NCI-H2196 (cell line): ENCODE measurements around the gene HPRT1.

Source experiments
- DNase-seq: peaks from one replicate; lab custom pipeline; 2025; ENCODE audit not compliant: unreplicated experiment; lab: John Stamatoyannopoulos, UW

The HPRT1 gene

GRCh38 chrX:134542485-134542884, 82.5 kb downstream of the HPRT1 start:
- peak; percentile 4 for DNase-seq

DNA sequence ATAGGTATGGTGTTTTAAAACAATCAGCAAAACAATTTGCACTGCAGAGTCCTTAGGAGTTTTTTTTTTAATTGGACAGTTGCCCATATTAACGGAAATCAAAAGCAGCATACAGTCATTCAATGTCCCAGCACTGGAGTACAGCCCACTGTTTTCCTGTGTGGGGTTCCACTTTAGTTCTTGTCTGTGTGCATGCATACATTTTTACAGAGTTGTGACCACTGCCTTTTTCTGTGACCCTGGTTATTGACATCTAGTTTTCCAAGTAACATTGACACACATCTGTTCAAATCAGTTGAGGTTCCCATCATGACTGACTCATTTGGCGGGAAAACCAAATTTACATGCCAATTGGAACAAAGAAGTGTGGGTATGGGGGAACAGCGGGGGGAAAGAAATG, 83.3 kb downstream of the HPRT1 start:
- no peak for DNase-seq

DNA sequence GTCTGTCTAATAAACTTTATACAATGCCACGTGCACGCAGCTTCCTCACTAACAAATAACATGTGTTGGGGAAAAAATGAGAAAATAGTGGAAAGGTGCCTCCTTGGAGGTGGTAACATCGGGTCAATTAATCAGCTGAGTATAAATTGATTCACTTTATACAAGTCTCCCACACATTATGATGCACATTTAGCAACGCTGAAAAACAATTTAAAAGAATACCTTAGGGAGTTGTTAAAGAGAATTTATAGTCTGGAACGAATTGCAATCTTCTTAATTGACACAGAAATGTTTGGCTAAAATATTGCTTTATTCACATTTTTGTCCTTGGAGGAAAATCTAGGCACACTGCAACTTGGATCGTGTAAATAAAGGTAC, 84.2 kb downstream of the HPRT1 start:
- DNase-seq = no peak

GRCh38 chrX:134544513-134545151, 84.7 kb downstream of the HPRT1 start:
- no peak for DNase-seq

GRCh38 chrX:134545510-134545909, 85.5 kb downstream of the HPRT1 start:
- DNase-seq = no peak

DNA sequence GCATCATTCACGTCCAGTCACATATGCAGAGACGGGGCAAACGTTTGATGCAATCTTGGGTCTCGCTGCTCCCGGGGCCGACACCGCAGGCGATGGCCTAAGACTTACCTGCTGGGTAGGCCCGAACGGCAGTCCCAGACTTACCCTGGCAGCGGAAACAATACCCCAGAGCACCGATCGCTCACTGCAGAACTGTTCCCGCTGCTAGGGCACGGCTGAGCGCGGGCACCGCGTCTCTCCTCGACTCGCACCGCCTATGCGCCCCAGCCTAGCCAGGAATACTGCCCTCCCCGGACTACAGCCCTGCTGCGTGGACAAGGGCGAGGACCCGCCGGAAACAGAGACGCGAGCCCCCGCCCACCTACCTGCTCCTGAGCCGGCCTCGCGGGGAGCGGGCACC, 86.2 kb downstream of the HPRT1 start:
- no peak for DNase-seq

- no peak for DNase-seq
These were observed 87.2 kb downstream of the HPRT1 start for GRCh38 chrX:134547047-134547679.

DNA sequence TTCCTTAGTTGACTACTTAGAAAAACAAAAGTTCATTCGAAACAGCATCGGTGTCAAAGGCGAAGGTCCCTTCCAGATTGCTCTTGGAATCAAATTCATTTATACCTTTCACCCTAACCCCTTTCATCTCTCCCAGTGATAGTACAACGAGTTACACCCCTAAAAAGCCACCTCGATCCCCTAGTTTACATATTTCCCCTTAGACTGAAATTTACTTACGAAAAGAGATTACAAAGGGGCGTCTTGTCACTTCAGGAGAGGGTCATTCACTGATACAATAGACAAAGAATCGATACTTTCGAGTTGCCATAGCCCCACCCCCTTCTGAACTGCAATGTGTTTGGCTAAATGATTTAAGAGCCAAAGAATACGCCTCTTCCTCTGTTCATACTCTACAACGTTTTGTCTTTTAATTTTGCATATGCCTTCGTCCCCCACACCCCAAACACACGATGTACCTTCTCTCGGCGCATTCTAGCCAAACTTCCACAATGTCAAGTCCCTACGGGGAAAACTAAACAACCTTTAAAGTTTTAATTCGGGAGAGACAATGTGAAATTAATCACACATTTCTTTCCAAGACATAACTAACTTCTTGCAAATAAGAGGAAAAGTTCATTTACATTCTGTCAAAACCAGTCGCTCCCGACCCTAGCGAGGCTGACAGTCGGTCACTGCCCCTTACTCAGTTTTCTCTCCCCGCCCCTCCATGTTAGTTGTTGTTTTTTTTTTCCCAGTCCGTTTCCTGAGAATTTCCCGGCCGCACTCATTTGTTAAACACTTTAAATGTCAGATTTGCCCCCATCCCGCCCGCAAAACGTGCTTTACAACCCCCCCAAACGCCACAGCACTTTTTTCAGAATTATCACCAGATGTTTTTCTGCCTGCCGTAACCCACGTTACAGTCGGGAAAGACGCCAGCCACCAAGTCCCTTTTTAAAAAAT, 88.6 kb downstream of the HPRT1 start:
- DNase-seq = no peak
